OCI-LY7 (cell line): Measurements from ENCODE around the gene E4F1. TPM values are rescaled to one million over a fixed set of nuclear protein-coding genes. Genes with fewer than 3 reads are reported as not detected.

Experiments used
- BruUV-seq: library from RNA; stranded (reverse); fragments of 400-500 nt; replicated peaks from 2 replicates; lab custom pipeline; 2021; lab: Mats Ljungman, UMichigan
- CTCF ChIA-PET: fragments of 300-600 bp; sonication (Branson Sonifier 250); formaldehyde crosslinking; loops from one replicate; lab custom pipeline; 2022; ENCODE audit warnings: antibody characterized with exemption; ENCODE audit not compliant: unreplicated experiment; lab: Charles Lee
- POLR2A ChIA-PET: fragments of 300-600 bp; sonication (Branson Sonifier 250); formaldehyde crosslinking; loops from one replicate; lab custom pipeline; 2022; ENCODE audit warnings: antibody characterized with exemption; lab: Charles Lee
- DNase-seq: peaks from one replicate; pipeline ENCODE4 v3.0.0-alpha.2; 2015; ENCODE audit warnings: low spot score
- H2AFZ ChIP-seq: fragments of 200-600 bp; sonication (generic), shearing (Covaris generic); 2 replicates; pipeline ENCODE4 v1.6.1; 2014; ENCODE audit warnings: mild to moderate bottlenecking, antibody characterized with exemption, low read length, moderate library complexity
- H3K27ac ChIP-seq: fragments of 200-600 bp; sonication (generic); 2 replicates; pipeline ENCODE4 v1.5.1; 2014; ENCODE audit warnings: mixed run types, low read depth, mild to moderate bottlenecking, moderate library complexity, low read length, inconsistent platforms; ENCODE audit not compliant: poor library complexity, severe bottlenecking
- H3K36me3 ChIP-seq: fragments of 200-600 bp; sonication (generic); 2 replicates; pipeline ENCODE4 v1.6.1; 2014; ENCODE audit warnings: mild to moderate bottlenecking, antibody characterized with exemption, low read length, moderate library complexity, mixed read lengths; ENCODE audit not compliant: insufficient read depth
- H3K4me1 ChIP-seq: fragments of 200-600 bp; sonication (generic); 2 replicates; pipeline ENCODE4 v1.5.1; 2014; ENCODE audit warnings: mild to moderate bottlenecking, low read length; ENCODE audit not compliant: insufficient read depth, poor library complexity, severe bottlenecking
- H3K4me2 ChIP-seq: fragments of 200-600 bp; sonication (generic); 2 replicates; pipeline ENCODE4 v1.6.1; 2014; ENCODE audit warnings: mild to moderate bottlenecking, low read length
- H3K4me3 ChIP-seq: fragments of 200-600 bp; sonication (generic); 2 replicates; pipeline ENCODE4 v1.5.1; 2014; ENCODE audit warnings: mild to moderate bottlenecking, low read depth, low read length; ENCODE audit not compliant: poor library complexity, severe bottlenecking
- H3K79me2 ChIP-seq: fragments of 200-600 bp; sonication (generic); 2 replicates; pipeline ENCODE4 v1.6.1; 2016; ENCODE audit warnings: low read depth, mild to moderate bottlenecking, low read length, moderate library complexity, mixed read lengths; ENCODE audit not compliant: insufficient read depth
- H3K9me2 ChIP-seq: fragments of 200-600 bp; sonication (generic); 2 replicates; pipeline ENCODE4 v1.6.1; 2016; ENCODE audit warnings: mild to moderate bottlenecking, low read length, mixed read lengths; ENCODE audit not compliant: insufficient read depth
- H3K9me3 ChIP-seq: fragments of 200-600 bp; sonication (generic); 2 replicates; pipeline ENCODE4 v1.6.1; 2014; ENCODE audit warnings: mild to moderate bottlenecking, mixed run types, low read length, mixed read lengths
- H4K20me1 ChIP-seq: fragments of 200-600 bp; sonication (generic); 2 replicates; pipeline ENCODE4 v1.6.1; 2014; ENCODE audit warnings: mild to moderate bottlenecking, antibody characterized with exemption, low read length, moderate library complexity, mixed read lengths; ENCODE audit not compliant: insufficient read depth
- CTCF ChIP-seq: fragments of 200-600 bp; sonication (generic); conservative IDR thresholded peaks from 2 replicates; pipeline ENCODE4 v1.5.1; 2014; ENCODE audit warnings: mild to moderate bottlenecking, antibody characterized with exemption, low read length, moderate library complexity, mixed read lengths
- EZH2phosphoT487 ChIP-seq: fragments of 200-600 bp; sonication (generic); IDR thresholded peaks from 2 replicates; pipeline ENCODE4 v1.6.1; 2018; ENCODE audit warnings: low read depth, borderline replicate concordance, mild to moderate bottlenecking, mixed run types, antibody characterized with exemption, low read length, moderate library complexity, mixed read lengths
- intact Hi-C: fragments of 100-400 bp; cut with micrococcal nuclease; formaldehyde crosslinking; loops from one replicate; pipeline ENCODE4 v1.10.0; 2022; ENCODE audit not compliant: unreplicated experiment
- total RNA-seq, 2 experiments: library from RNA; depleted of rRNA in 1 of 2; stranded (reverse); fragments of >200 nt in 1 of 2; shearing (Covaris generic) in 1 of 2; gene quantifications; 2 replicates each; pipeline ENCODE4 v1.2.3, GENCODE V29; 2014 to 2022

The E4F1 gene
- total RNA-seq, 2 experiments from 2014 or later, result 42.3 to 59.6 TPM

- no peaks in the 10 kb centered on the region for H3K4me1 ChIP-seq
- CTCF ChIA-PET, result interaction anchor here (0.6 kb wide), 1 partner anchor 9 kb away, joined by 3 read pairs; no protein-coding TSS in a partner anchor
- TF ChIP-seq CTCF, result no peak
- no peak for TF ChIP-seq EZH2phosphoT487
- H4K20me1 ChIP-seq, result no peaks in the 10 kb centered on the region
- H3K9me2 ChIP-seq, result no peaks in the 10 kb centered on the region
- BruUV-seq, result no TSS peak
- no peak overlapping the region for H3K27ac ChIP-seq
- intact Hi-C loops, result no loop called here
- H3K4me2 ChIP-seq, result no peak overlapping the region
- POLR2A ChIA-PET, result no interaction called here
- no peak overlapping the region for H2AFZ ChIP-seq
- DNase-seq, result no peak
- no peaks in the 10 kb centered on the region for H3K79me2 ChIP-seq
- no peaks in the 10 kb centered on the region for H3K9me3 ChIP-seq
- peaks cover 34% of the 10 kb centered on the region for H3K36me3 ChIP-seq
- no peak overlapping the region for H3K4me3 ChIP-seq
These were observed 42.1 kb upstream of the E4F1 start for GRCh38 chr16:2180962-2181923.

GRCh38 chr16:2181952-2182351, 41.4 kb upstream of the E4F1 start:
- Histone ChIP-seq H3K4me2 (no peak overlapping the region), H3K4me3 (no peak overlapping the region), H3K79me2 (no peaks in the 10 kb centered on the region), H3K4me1 (no peaks in the 10 kb centered on the region), H3K36me3 (peaks cover 29% of the 10 kb centered on the region), H2AFZ (no peak overlapping the region), H4K20me1 (no peaks in the 10 kb centered on the region), H3K9me2 (no peaks in the 10 kb centered on the region), H3K27ac (no peak overlapping the region), H3K9me3 (no peaks in the 10 kb centered on the region)
- no peak for DNase-seq
- ChIA-PET CTCF (no interaction called here), POLR2A (no interaction called here)
- TF ChIP-seq EZH2phosphoT487 (no peak), CTCF (no peak)
- BruUV-seq, result no TSS peak
- intact Hi-C loops, result no loop called here

GRCh38 chr16:2183671-2184070, 39.7 kb upstream of the E4F1 start:
- Histone ChIP-seq H3K79me2 (no peaks in the 10 kb centered on the region), H3K4me1 (no peaks in the 10 kb centered on the region), H2AFZ (no peak overlapping the region), H4K20me1 (no peaks in the 10 kb centered on the region), H3K4me2 (no peak overlapping the region), H3K9me3 (no peaks in the 10 kb centered on the region), H3K36me3 (peaks cover 12% of the 10 kb centered on the region), H3K9me2 (no peaks in the 10 kb centered on the region), H3K27ac (no peak overlapping the region), H3K4me3 (no peak overlapping the region)
- TF ChIP-seq CTCF, result no peak
- TF ChIP-seq EZH2phosphoT487, result no peak
- intact Hi-C loops, result no loop called here
- ChIA-PET POLR2A (no interaction called here), CTCF (no interaction called here)
- BruUV-seq, result no TSS peak
- DNase-seq, result no peak
